GM12878 (cell line): ENCODE measurements around the gene MFSD6. TPM values are rescaled to one million over a fixed set of nuclear protein-coding genes. Genes with fewer than 3 reads are reported as not detected.
A peak's percentile ranks its signal among the peaks of the same experiment; 100 is the strongest.

Experiments
- ATAC-seq: fragments of 200-7000 bp; cut with Tn5 transposase; 3 replicates; pipeline ENCODE4 v1.9.1; 2020; ENCODE audit warnings: mild to moderate bottlenecking, moderate library complexity
- BruUV-seq: library from RNA; stranded (reverse); fragments of 400-500 nt; replicated peaks from 2 replicates; lab custom pipeline; 2021; lab: Mats Ljungman, UMichigan
- CTCF ChIA-PET: fragments of 300-600 bp; sonication (Branson Sonifier 250); formaldehyde crosslinking; extraction: SDS; loops from one replicate; lab custom pipeline; 2021; ENCODE audit warnings: inconsistent platforms; lab: Yijun Ruan, JAX
- POLR2A ChIA-PET: fragments of 350-600 bp; formaldehyde crosslinking; extraction: SDS; loops from one replicate; lab custom pipeline; 2021; ENCODE audit warnings: inconsistent platforms; lab: Charles Lee
- RAD21 ChIA-PET: fragments of 300-600 bp; sonication (Branson Sonifier 250); formaldehyde crosslinking; loops from one replicate; lab custom pipeline; 2023; ENCODE audit warnings: antibody characterized with exemption; ENCODE audit not compliant: unreplicated experiment; lab: Charles Lee
- SMC1A ChIA-PET: fragments of 300-600 bp; sonication (Branson Sonifier 250); formaldehyde crosslinking; loops from one replicate; lab custom pipeline; 2023; ENCODE audit not compliant: unreplicated experiment, uncharacterized antibody; lab: Charles Lee
- DNase-seq: peaks from one replicate; pipeline ENCODE4 v3.0.0-alpha.2; 2011; ENCODE audit warnings: low read depth, low spot score
- FAIRE-seq: peaks from 3 replicates; lab custom pipeline; 2011; peaks lifted over from hg19 to GRCh38; lab: Jason Lieb, UNC
- H2AFZ ChIP-seq: 2 replicates; pipeline ENCODE4 v1.6.0; 2011; ENCODE audit warnings: low read depth, low read length, control low read depth; ENCODE audit not compliant: control insufficient read depth
- H3K27ac ChIP-seq: 2 replicates; pipeline ENCODE4 v1.5.1; 2011; ENCODE audit warnings: control low read depth; ENCODE audit not compliant: control insufficient read depth, insufficient read depth
- H3K27me3 ChIP-seq, 2 experiments: replicated peaks in 1 of 2; 2 replicates each; pipeline versions ENCODE4 v1.6.0 to v1.6.1; 2011; ENCODE audit warnings: low read length in 1 of 2; ENCODE audit not compliant: control insufficient read depth in 2 of 2, insufficient read depth in 2 of 2
- H3K36me3 ChIP-seq, 2 experiments: 2 replicates each; pipeline ENCODE4 v1.5.1; 2011; ENCODE audit warnings: low read length in 1 of 2; ENCODE audit not compliant: control insufficient read depth in 2 of 2, insufficient read depth in 2 of 2
- H3K4me1 ChIP-seq: 2 replicates; pipeline ENCODE4 v1.6.1; 2011; ENCODE audit warnings: mild to moderate bottlenecking, low read length, moderate library complexity, mixed read lengths; ENCODE audit not compliant: control insufficient read depth, insufficient read depth
- H3K4me2 ChIP-seq: 2 replicates; pipeline ENCODE4 v1.6.0; 2011; ENCODE audit warnings: control low read depth; ENCODE audit not compliant: control insufficient read depth, insufficient read depth
- H3K4me3 ChIP-seq: fragments of 200-600 bp; sonication (generic); 2 replicates; pipeline ENCODE4 v1.5.1; 2016
- H3K79me2 ChIP-seq: 2 replicates; pipeline ENCODE4 v1.6.0; 2011; ENCODE audit warnings: low read length; ENCODE audit not compliant: control insufficient read depth, insufficient read depth
- H3K9ac ChIP-seq: 2 replicates; pipeline ENCODE4 v1.8.0; 2011; ENCODE audit warnings: low read length, control low read depth, mixed read lengths; ENCODE audit not compliant: control insufficient read depth, insufficient read depth
- H3K9me3 ChIP-seq: replicated peaks from 3 replicates; pipeline ENCODE4 v1.5.1; 2011; ENCODE audit warnings: mild to moderate bottlenecking, low read length; ENCODE audit not compliant: control insufficient read depth, insufficient read depth
- H4K20me1 ChIP-seq: 2 replicates; pipeline ENCODE4 v1.6.0; 2011; ENCODE audit not compliant: control insufficient read depth, insufficient read depth
- EP300 ChIP-seq, 2 experiments: fragments of 150-350 bp in 1 of 2; IDR thresholded peaks; 2 replicates each; pipeline ENCODE4 v1.6.1; 2011 to 2012; ENCODE audit warnings: low read depth in 2 of 2, low read length in 2 of 2, borderline replicate concordance in 1 of 2, improper control_type of control experiment in 1 of 2, inconsistent platforms in 1 of 2; ENCODE audit not compliant: control insufficient read depth in 1 of 2
- ETV6 ChIP-seq, 2 experiments: fragments of 450-650 bp in 1 of 2; IDR thresholded peaks in 1 of 2; conservative IDR thresholded peaks in 1 of 2; 2 replicates each; pipeline ENCODE4 v1.6.1; 2014; ENCODE audit warnings: antibody characterized with exemption in 1 of 2, borderline replicate concordance in 1 of 2, low read depth in 1 of 2, mild to moderate bottlenecking in 1 of 2, moderate library complexity in 1 of 2
- NR2C1 ChIP-seq: fragments of 450-650 bp; IDR thresholded peaks from 2 replicates; pipeline ENCODE4 v1.6.1; 2017; ENCODE audit warnings: antibody characterized with exemption, mild to moderate bottlenecking, moderate library complexity
- SMARCA5 ChIP-seq: fragments of 450-650 bp; IDR thresholded peaks from 2 replicates; pipeline ENCODE4 v1.6.1; 2017; ENCODE audit warnings: mild to moderate bottlenecking
- SMC3 ChIP-seq: IDR thresholded peaks from 2 replicates; pipeline ENCODE4 v1.6.1; 2011; ENCODE audit warnings: low read length, improper control_type of control experiment, borderline replicate concordance
- TAF1 ChIP-seq: IDR thresholded peaks from 2 replicates; pipeline ENCODE4 v1.6.1; 2011; ENCODE audit warnings: mild to moderate bottlenecking, low read depth, low read length, borderline replicate concordance
- ZNF274 ChIP-seq: IDR thresholded peaks from one replicate; pipeline ENCODE4 v1.8.0; 2011; ENCODE audit not compliant: insufficient read length, insufficient read depth
- WGBS: methylation state at CpG from one replicate; pipeline ENCODE4 v1.1.6; 2016; ENCODE audit warnings: low lambda C conversion rate; ENCODE audit not compliant: insufficient replicate concordance, insufficient coverage; ENCODE audit errors: missing lambda C conversion rate; 5-methylcytosine and 5-hydroxymethylcytosine counted together
- in situ Hi-C: fragments of 300-500 bp; cut with MboI; formaldehyde crosslinking; loops from 9 replicates; pipeline ENCODE4 v1.14.3; 2018; ENCODE audit warnings: mixed read lengths
- intact Hi-C: fragments of 100-400 bp; cut with micrococcal nuclease; formaldehyde crosslinking; loops from one replicate; pipeline ENCODE4 v1.14.2; 2022; ENCODE audit not compliant: unreplicated experiment
- polyA plus RNA-seq, 11 experiments: library from polyadenylated mRNA; depleted of rRNA in 4 of 11; unstranded in 6 of 11; stranded (reverse) in 5 of 11; fragments of >200 nt; fragmentation: Nextera tagmentation in 4 of 11; fragmentation: Illumina TruSeq in 1 of 11; extraction: Ambion mirVana in 4 of 11; extraction: Trizol in 1 of 11; gene quantifications; 1 replicate in 1 of 11; 2 replicates in 10 of 11; pipeline versions ENCODE4 v1.2.1 to v1.2.3, GENCODE V29; 2011 to 2016; ENCODE audit warnings: inconsistent platforms in 2 of 11, missing spikeins in 2 of 11, low read depth in 1 of 11
- total RNA-seq, 4 experiments: library from RNA; depleted of rRNA in 3 of 4; stranded (reverse); fragments of >200 nt in 3 of 4; fragmentation: Illumina TruSeq in 1 of 4; extraction: Trizol in 1 of 4; gene quantifications; 2 replicates each; pipeline versions ENCODE4 v1.2.1 to v1.2.3, GENCODE V29; 2013 to 2021

The MFSD6 gene
- total and polyA plus RNA-seq, 10 of the 15 experiments (the other 5 are each of a cell fraction or from before 2014, with no cell fraction given) = 6.7 to 42.6 (median 24.2) TPM

DNA sequence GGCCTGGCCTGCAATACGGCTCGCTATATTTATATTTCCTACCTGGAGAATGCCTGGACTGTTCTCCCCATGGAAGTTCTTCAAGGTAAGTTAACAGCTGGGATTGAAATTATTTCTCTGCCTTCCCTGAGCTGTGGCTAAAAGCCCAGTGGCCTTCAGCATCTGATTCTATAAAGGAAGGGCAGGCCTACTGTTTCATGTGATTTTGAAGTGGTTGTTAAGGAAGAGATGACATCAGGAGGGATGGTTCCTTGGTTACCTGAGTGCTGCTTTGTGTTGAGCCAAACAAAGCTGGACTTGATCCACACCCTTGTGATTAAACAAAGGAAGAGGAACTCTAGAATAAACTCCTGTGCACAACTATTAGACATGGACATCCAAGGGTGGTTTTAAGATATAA lies 61.6 kb downstream of the MFSD6 start:
- no peak overlapping the region for H3K9ac ChIP-seq
- no TSS peak for BruUV-seq
- H3K36me3 ChIP-seq = peaks cover 0 to 5% of the 10 kb centered on the region in 2 experiments; a peak in 2 of 4 replicates
- H3K4me2 ChIP-seq = peak overlapping the region; percentile 42; the same call in 1 of the 2 replicates
- peaks cover 36% of the 10 kb centered on the region for H3K79me2 ChIP-seq
- H3K4me3 ChIP-seq = no peak overlapping the region
- WGBS = 100% methylated on average over 2 of the region's 2 CpGs
- DNase-seq = no peak
- no peaks in the 10 kb centered on the region for H4K20me1 ChIP-seq
- SMC1A ChIA-PET = interaction anchor here (0.6 to 1.6 kb wide), 8 partner anchors 11 to 89 kb away, joined by 3 to 9 read pairs (median 3); no protein-coding TSS in a partner anchor
- in situ Hi-C loops (no loop called here), intact Hi-C loops (no loop called here)
- peak overlapping the region; percentile 82 for H3K27ac ChIP-seq
- peaks cover 52% of the 10 kb centered on the region for H3K4me1 ChIP-seq
- peak; percentile 19; the same call in 2 of the 3 replicates for ATAC-seq
- no peak overlapping the region for H2AFZ ChIP-seq
- RAD21 ChIA-PET = no interaction called here
- H3K27me3 ChIP-seq = no peaks in the 10 kb centered on the region
- no peak for FAIRE-seq
- POLR2A ChIA-PET = no interaction called here
- TF ChIP-seq SMARCA5 = no peak
- no peak for TF ChIP-seq NR2C1
- no peak for TF ChIP-seq TAF1
- TF ChIP-seq ETV6 (conservative IDR thresholded peaks at IDR 0.05 in 1 of 2, IDR thresholded peaks at IDR 0.05 in 1 of 2; ENCODE audit: borderline replicate concordance in 1 of 2, low read depth in 1 of 2) = no peak
- TF ChIP-seq ZNF274 = no peak
- TF ChIP-seq SMC3 = no peak
- no peak for TF ChIP-seq EP300 (IDR thresholded peaks at IDR 0.05; ENCODE audit: borderline replicate concordance in 1 of 2, control insufficient read depth in 1 of 2, low read depth in 2 of 2, low read length in 2 of 2)
- no peaks in the 10 kb centered on the region; the same call in 1 of the 3 replicates for H3K9me3 ChIP-seq
- CTCF ChIA-PET = interaction anchor here (0.9 to 1.2 kb wide), 3 partner anchors 11 to 784 kb away, joined by 3 read pairs; no protein-coding TSS in a partner anchor
